ENCODE results near the gene GIPC1.
"Not testable (repeated sequence)": the region's sequence is repeated elsewhere in the genome, so short reads cannot be mapped to it uniquely, and the experiment has no call there.

The GIPC1 gene

GRCh38 chr19:14517840-14518505 lies 22.0 kb upstream of the GIPC1 start, which contains the start of gene DNAJB1:
TSS of gene DNAJB1 (minus strand) at chr19:14518397. CDS start at chr19:14518349, 48 bp downstream.
- no peak for DNase-seq (ENCODE audit: low spot score)

- no peak for DNase-seq (ENCODE audit: low spot score)
Measured at GRCh38 chr19:14517446-14517839, 21.5 kb upstream of the GIPC1 start.

GRCh38 chr19:14516746-14517438 lies 21.0 kb upstream of the GIPC1 start:
- DNase-seq (ENCODE audit: low spot score): no peak

- no peak for DNase-seq (ENCODE audit: low spot score)
Measured at GRCh38 chr19:14516048-14516534, 20.2 kb upstream of the GIPC1 start.

GRCh38 chr19:14515501-14516047 lies 19.6 kb upstream of the GIPC1 start:
- no peak for DNase-seq (ENCODE audit: low spot score)

- DNase-seq (ENCODE audit: low spot score): no peak
Measured at GRCh38 chr19:14514215-14514863, 18.4 kb upstream of the GIPC1 start.

GRCh38 chr19:14512406-14512961 lies 16.6 kb upstream of the GIPC1 start:
- DNase-seq (ENCODE audit: low spot score): no peak

- DNase-seq (ENCODE audit: low spot score): no peak
Measured at GRCh38 chr19:14511229-14511593, 15.3 kb upstream of the GIPC1 start.

GRCh38 chr19:14510311-14511228 lies 14.6 kb upstream of the GIPC1 start:
- no peak for DNase-seq (ENCODE audit: low spot score)

- no peak for DNase-seq (ENCODE audit: low spot score)
Measured at GRCh38 chr19:14507704-14508542, 12.0 kb upstream of the GIPC1 start.

GRCh38 chr19:14505488-14506239 lies 9.7 kb upstream of the GIPC1 start:
- DNase-seq (ENCODE audit: low spot score): peak; percentile 84

GRCh38 chr19:14504575-14504974 lies 8.6 kb upstream of the GIPC1 start:
- DNase-seq (ENCODE audit: low spot score): not testable (repeated sequence)

GRCh38 chr19:14503285-14503684 lies 7.4 kb upstream of the GIPC1 start:
- DNase-seq (ENCODE audit: low spot score): no peak

- DNase-seq (ENCODE audit: low spot score): no peak
Measured at GRCh38 chr19:14502334-14503092, 6.6 kb upstream of the GIPC1 start.

GRCh38 chr19:14497228-14497921 lies 1.4 kb upstream of the GIPC1 start:
- no peak for DNase-seq (ENCODE audit: low spot score)

GRCh38 chr19:14496834-14497227 lies 904 bp upstream of the GIPC1 start:
- no peak for DNase-seq (ENCODE audit: low spot score)

- no peak for DNase-seq (ENCODE audit: low spot score)
Measured at GRCh38 chr19:14495672-14496028, 277 bp downstream of the GIPC1 start.

GRCh38 chr19:14494910-14495671 lies 836 bp downstream of the GIPC1 start:
- DNase-seq (ENCODE audit: low spot score): no peak
